ENCODE data around the gene PAN2.
"Not testable (repeated sequence)": the region's sequence is repeated elsewhere in the genome, so short reads cannot be mapped to it uniquely, and the experiment has no call there.

Gene PAN2

GRCh38 chr12:56333679-56334489 lies at the start of gene PAN2:
TSS of gene PAN2 (minus strand) at chr12:56334000. CDS start at chr12:56333094, 906 bp downstream.
- peak; percentile 92 for DNase-seq

GRCh38 chr12:56382611-56383010 lies 48.8 kb upstream of the PAN2 start:
- no peak for DNase-seq

- DNase-seq, result no peak
Observed at GRCh38 chr12:56377989-56378316, 44.2 kb upstream of the PAN2 start.

- DNase-seq, result no peak
Observed at GRCh38 chr12:56377310-56377988, 43.6 kb upstream of the PAN2 start.

- no peak for DNase-seq
Observed at GRCh38 chr12:56375598-56376434, 42.0 kb upstream of the PAN2 start.

GRCh38 chr12:56374726-56375597 lies 41.2 kb upstream of the PAN2 start:
- no peak for DNase-seq

- DNase-seq, result no peak
Observed at GRCh38 chr12:56373515-56373914, 39.7 kb upstream of the PAN2 start.

GRCh38 chr12:56366948-56367347 lies 33.1 kb upstream of the PAN2 start:
- no peak for DNase-seq

- DNase-seq, result no peak
Observed at GRCh38 chr12:56362130-56363059, 28.6 kb upstream of the PAN2 start, which contains the start of gene APOF. TSS of gene APOF (minus strand) at chr12:56362857. CDS start at chr12:56362745, 112 bp downstream.

- DNase-seq, result no peak
Observed at GRCh38 chr12:56361487-56362129, 27.8 kb upstream of the PAN2 start.

- DNase-seq, result peak; percentile 58
Observed at GRCh38 chr12:56359851-56360767, 26.3 kb upstream of the PAN2 start, which contains the start of gene STAT2. TSS of gene STAT2 (minus strand) at chr12:56360107. CDS start at chr12:56356571, 3,536 bp downstream.

- DNase-seq, result no peak
Observed at GRCh38 chr12:56358836-56359532, 25.2 kb upstream of the PAN2 start.

- DNase-seq, result no peak
Observed at GRCh38 chr12:56351325-56351724, 17.5 kb upstream of the PAN2 start.

GRCh38 chr12:56350662-56351061 lies 16.9 kb upstream of the PAN2 start:
- no peak for DNase-seq

GRCh38 chr12:56348776-56349175 lies 15.0 kb upstream of the PAN2 start:
- DNase-seq, result no peak

GRCh38 chr12:56347255-56347654 lies 13.5 kb upstream of the PAN2 start:
- not testable (repeated sequence) for DNase-seq

GRCh38 chr12:56346675-56347074 lies 12.9 kb upstream of the PAN2 start:
- DNase-seq, result no peak

- not testable (repeated sequence) for DNase-seq
Observed at GRCh38 chr12:56342290-56342689, 8.5 kb upstream of the PAN2 start.

GRCh38 chr12:56341616-56342015 lies 7.8 kb upstream of the PAN2 start:
- no peak for DNase-seq

All from 8988T (cell line).